GM21825 (cell line): ENCODE measurements around the gene TBL3.
"Not testable (repeated sequence)": the region's sequence is repeated elsewhere in the genome, so short reads cannot be mapped to it uniquely, and the experiment has no call there.

Experiments used
- ATAC-seq: cut with Tn5 transposase; IDR thresholded peaks from one replicate; pipeline ENCODE4 v1.9.1; 2021; ENCODE audit warnings: mild to moderate bottlenecking, moderate library complexity; ENCODE audit not compliant: unreplicated experiment

Gene TBL3

GRCh38 chr16:1942810-1943726, 28.8 kb upstream of the TBL3 start, which contains the start of gene MSRB1:
TSS of gene MSRB1 (minus strand) at chr16:1943199. CDS start at chr16:1943156, 43 bp downstream.
- ATAC-seq = peak; percentile 89

GRCh38 chr16:1944612-1945199, 27.1 kb upstream of the TBL3 start:
- no peak for ATAC-seq

GRCh38 chr16:1945559-1946391, 26.1 kb upstream of the TBL3 start:
- no peak for ATAC-seq

GRCh38 chr16:1946495-1947368, 25.1 kb upstream of the TBL3 start:
- no peak for ATAC-seq

GRCh38 chr16:1947369-1947670, 24.5 kb upstream of the TBL3 start:
- ATAC-seq = no peak

GRCh38 chr16:1949507-1949906, 22.3 kb upstream of the TBL3 start:
- no peak for ATAC-seq

GRCh38 chr16:1950047-1950446, 21.8 kb upstream of the TBL3 start:
- ATAC-seq = no peak

- no peak for ATAC-seq
Observed at GRCh38 chr16:1950559-1950958, 21.3 kb upstream of the TBL3 start.

GRCh38 chr16:1953734-1954133, 18.1 kb upstream of the TBL3 start:
- ATAC-seq = no peak

GRCh38 chr16:1957434-1958142, 14.3 kb upstream of the TBL3 start:
- not testable (repeated sequence) for ATAC-seq

GRCh38 chr16:1958143-1958491, 13.7 kb upstream of the TBL3 start:
- not testable (repeated sequence) for ATAC-seq

GRCh38 chr16:1958715-1959268, 13.1 kb upstream of the TBL3 start:
- no peak for ATAC-seq

- peak; percentile 77 for ATAC-seq
Observed at GRCh38 chr16:1959269-1960039, 12.4 kb upstream of the TBL3 start, which contains the start of gene NDUFB10. TSS of gene NDUFB10 (plus strand) at chr16:1959538. CDS start at chr16:1959625, 87 bp downstream.

- no peak for ATAC-seq
Observed at GRCh38 chr16:1960665-1961630, 10.9 kb upstream of the TBL3 start.

GRCh38 chr16:1961651-1962067, 10.2 kb upstream of the TBL3 start:
- ATAC-seq = no peak

- ATAC-seq = not testable (repeated sequence)
Observed at GRCh38 chr16:1962161-1963153, 9.4 kb upstream of the TBL3 start.
